Vagina (tissue), 2 donors: ENCODE measurements around the gene MED14.
"Not testable (repeated sequence)": the region's sequence is repeated elsewhere in the genome, so short reads cannot be mapped to it uniquely, and the experiment has no call there.

Experiments used
- CTCF ChIP-seq, 3 experiments: fragments of 450-650 bp in 2 of 3; fragments of 200-600 bp in 1 of 3; sonication (generic) in 1 of 3; IDR thresholded peaks; one replicate each; pipeline ENCODE4 v1.5.1; 2017 to 2019; ENCODE audit warnings: antibody characterized with exemption in 3 of 3, mild to moderate bottlenecking in 2 of 3, moderate library complexity in 2 of 3
- POLR2A ChIP-seq, 2 donors: fragments of 450-650 bp; IDR thresholded peaks; one replicate each; pipeline ENCODE4 v1.6.1; 2017; ENCODE audit warnings: antibody characterized with exemption in 2 of 2, mild to moderate bottlenecking in 2 of 2, moderate library complexity in 2 of 2
- POLR2AphosphoS5 ChIP-seq, 2 donors: sonication (generic); formaldehyde crosslinking; IDR thresholded peaks; one replicate each; pipeline ENCODE4 v1.9.0; 2017; ENCODE audit warnings: antibody characterized with exemption in 2 of 2, mild to moderate bottlenecking in 2 of 2, low read depth in 1 of 2; ENCODE audit not compliant: insufficient read depth in 1 of 2

- TF ChIP-seq POLR2A (IDR thresholded peaks at IDR 0.05); CTCF (IDR thresholded peaks at IDR 0.05); POLR2AphosphoS5 (IDR thresholded peaks at IDR 0.05; ENCODE audit: insufficient read depth in 1 of 2, low read depth in 1 of 2): not testable (repeated sequence)
Measured at GRCh38 chrX:40782644-40783259, 47.4 kb upstream of the MED14 start.
